Brain microvascular endothelial cell (primary cell): ENCODE measurements around the gene PRDX5.
"Not testable (repeated sequence)": the region's sequence is repeated elsewhere in the genome, so short reads cannot be mapped to it uniquely, and the experiment has no call there.

ENCODE experiments used
- DNase-seq: peaks from one replicate; pipeline ENCODE4 v3.0.0-alpha.2; 2020
- H3K27ac ChIP-seq: fragments of 250-450 bp; sonication (Bioruptor Pico); 2 replicates; pipeline ENCODE4 v1.5.1; 2020; ENCODE audit warnings: mild to moderate bottlenecking, moderate library complexity
- H3K27me3 ChIP-seq: fragments of 250-450 bp; sonication (Bioruptor Pico); replicated peaks from 2 replicates; pipeline ENCODE4 v1.5.1; 2020; ENCODE audit warnings: mild to moderate bottlenecking
- H3K36me3 ChIP-seq: fragments of 250-450 bp; sonication (Bioruptor Pico); replicated peaks from 2 replicates; pipeline ENCODE4 v1.5.1; 2020; ENCODE audit warnings: mild to moderate bottlenecking
- H3K4me3 ChIP-seq: 2 replicates; pipeline ENCODE4 v1.5.1; 2011; ENCODE audit warnings: low read depth, mild to moderate bottlenecking, control low read depth, low read length, moderate library complexity
- CTCF ChIP-seq: IDR thresholded peaks from 2 replicates; pipeline ENCODE4 v1.5.1; 2011; ENCODE audit warnings: low read depth, mild to moderate bottlenecking, moderate library complexity, low read length, control low read depth, inconsistent platforms; ENCODE audit errors: missing control alignments
- in situ Hi-C: cut with HindIII; loops from 2 replicates; pipeline ENCODE4 v1.10.0; 2017; ENCODE audit warnings: low sequenced_read_pairs, low pct_ligation_motif_present

The PRDX5 gene

GRCh38 chr11:64313491-64314145 is 4.3 kb upstream of the PRDX5 start:
- no peaks in the 10 kb centered on the region for H3K27me3 ChIP-seq
- no peak for DNase-seq
- H3K36me3 ChIP-seq = peaks cover 14% of the 10 kb centered on the region
- no peak overlapping the region for H3K4me3 ChIP-seq
- H3K27ac ChIP-seq = no peak overlapping the region
- no peak for TF ChIP-seq CTCF
- in situ Hi-C loops = no loop called here

GRCh38 chr11:64314146-64314804 is 3.6 kb upstream of the PRDX5 start:
- in situ Hi-C loops = no loop called here
- peaks cover 14% of the 10 kb centered on the region for H3K36me3 ChIP-seq
- no peak overlapping the region for H3K27ac ChIP-seq
- DNase-seq = no peak
- no peak overlapping the region for H3K4me3 ChIP-seq
- no peaks in the 10 kb centered on the region for H3K27me3 ChIP-seq
- peak; percentile 45 for TF ChIP-seq CTCF

- Histone ChIP-seq H3K4me3 (no peak overlapping the region), H3K36me3 (peaks cover 14% of the 10 kb centered on the region), H3K27me3 (no peaks in the 10 kb centered on the region), H3K27ac (no peak overlapping the region)
- no peak for DNase-seq
- TF ChIP-seq CTCF = no peak
- in situ Hi-C loops = no loop called here
Measured at GRCh38 chr11:64314805-64315561, 2.9 kb upstream of the PRDX5 start.

- DNase-seq, H3K27me3 ChIP-seq, H3K27ac ChIP-seq, in situ Hi-C loops: not testable (repeated sequence)
- H3K4me3 ChIP-seq = peak overlapping the region; percentile 3
- peaks cover 20% of the 10 kb centered on the region for H3K36me3 ChIP-seq
Measured at GRCh38 chr11:64315667-64316526, 2.0 kb upstream of the PRDX5 start.

- TF ChIP-seq CTCF = peak; percentile 20
- Histone ChIP-seq H3K27ac (peak overlapping the region; percentile 94), H3K4me3 (peak overlapping the region; percentile 94), H3K27me3 (no peaks in the 10 kb centered on the region), H3K36me3 (peaks cover 25% of the 10 kb centered on the region)
- in situ Hi-C loops = no loop called here
- DNase-seq = no peak
Measured at GRCh38 chr11:64316672-64317324, 1.1 kb upstream of the PRDX5 start.
